Measurements from ENCODE around the gene CCDC192.

The CCDC192 gene

DNA sequence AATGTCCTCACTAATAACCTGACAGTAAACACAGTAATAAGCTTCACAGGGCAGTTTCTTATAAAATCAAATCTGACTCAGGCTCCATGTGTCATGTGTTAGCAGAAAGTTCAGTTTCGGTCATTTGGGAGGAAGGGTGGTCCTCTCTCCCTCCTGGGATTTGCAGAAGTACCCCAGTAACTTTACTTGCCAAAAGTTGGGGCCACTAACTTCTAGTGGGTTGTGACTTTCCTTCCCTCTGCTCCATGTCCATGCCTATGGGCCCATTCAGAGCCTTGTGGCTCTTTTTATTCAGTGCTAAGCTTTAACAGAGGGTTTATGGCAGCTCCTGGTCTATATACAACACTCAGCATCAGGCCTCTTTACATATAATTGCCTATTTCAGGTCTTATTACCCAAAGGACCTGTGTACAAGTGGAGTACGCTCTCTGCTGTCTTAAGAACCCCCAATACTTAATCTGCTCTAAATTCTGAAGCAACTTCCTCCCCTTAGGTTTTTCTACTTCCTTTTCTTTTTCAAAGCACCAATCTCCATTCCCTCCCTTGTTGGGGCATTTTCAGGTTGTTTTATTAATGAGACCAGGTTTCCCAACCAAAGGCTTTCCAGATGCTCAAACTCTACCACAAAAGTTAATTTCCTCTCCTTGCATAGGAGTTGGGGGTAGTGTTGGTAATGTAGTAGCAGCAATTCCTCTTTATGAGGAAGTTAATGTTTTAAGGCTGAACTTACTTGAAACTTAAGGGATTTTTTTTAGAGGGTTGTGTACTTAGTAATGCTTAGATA lies 107.7 kb downstream of the CCDC192 start:
- DNase-seq: peak in 3 of 4 experiments; percentile 6 to 45 (median 37)

GRCh38 chr5:127812570-127812969 lies 109.4 kb downstream of the CCDC192 start:
- no peak for DNase-seq

DNA sequence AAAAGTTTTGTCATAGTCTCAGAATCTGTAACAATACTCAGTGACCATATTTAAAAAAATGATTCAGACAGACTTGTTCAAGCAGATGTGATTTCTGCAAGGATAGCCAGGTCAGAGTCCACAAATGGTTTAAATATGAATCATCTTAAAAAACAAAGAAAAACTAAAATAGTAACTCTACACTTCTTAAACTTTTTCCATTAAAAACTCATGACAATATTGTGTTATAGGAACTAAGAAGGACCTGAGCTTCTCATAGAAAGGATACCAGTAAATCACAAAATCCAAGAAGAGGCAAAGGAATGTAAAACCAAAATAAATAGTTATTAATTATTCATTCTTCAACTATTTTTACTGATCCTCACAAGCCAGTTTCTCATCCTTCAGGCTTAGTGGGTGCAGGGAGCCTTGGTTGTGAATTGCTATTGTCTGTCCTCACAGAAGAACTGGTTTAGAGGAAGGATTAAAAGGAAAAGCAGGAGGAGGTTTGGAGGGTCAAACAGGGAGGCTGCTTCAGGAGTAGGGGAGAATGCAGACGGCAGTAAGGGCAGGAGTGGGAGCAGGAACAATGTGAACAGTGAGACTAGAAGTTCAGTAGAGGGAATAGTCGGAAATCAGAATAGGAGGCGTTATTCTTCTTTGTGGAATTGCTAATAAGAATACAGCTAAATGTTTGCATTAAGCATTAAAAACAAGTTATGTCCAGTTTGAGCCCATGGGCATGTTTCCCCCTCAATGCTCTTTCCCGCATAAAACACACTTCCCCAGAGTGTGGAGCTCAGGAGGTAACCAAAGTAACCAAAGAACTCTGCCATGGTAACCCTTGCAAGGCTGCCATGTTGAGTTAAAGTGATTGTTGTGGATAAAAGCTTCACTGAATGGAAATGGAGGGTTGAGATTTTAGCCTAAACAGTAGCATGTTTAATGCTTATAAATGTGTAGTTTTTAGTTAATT lies 110.7 kb downstream of the CCDC192 start:
- no peak for DNase-seq

DNA sequence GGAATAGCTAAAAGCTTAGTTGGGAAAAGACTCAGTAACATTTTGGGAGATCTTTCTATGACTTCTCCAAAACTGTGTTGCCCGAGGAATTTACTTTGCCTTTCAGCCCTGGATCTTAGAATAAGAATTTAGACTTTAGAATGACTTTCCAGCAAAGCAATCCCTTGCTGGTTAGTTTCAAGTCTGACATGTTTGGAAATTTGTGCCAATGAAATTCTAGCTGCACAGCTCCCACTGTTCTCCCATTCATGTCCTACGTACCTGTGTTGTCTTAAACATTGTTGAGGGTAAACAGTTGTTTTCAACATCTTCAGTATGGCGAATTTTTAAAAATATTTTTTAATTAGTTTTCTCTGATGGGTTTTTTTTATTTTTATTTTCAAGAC lies 111.4 kb downstream of the CCDC192 start:
- DNase-seq: no peak

DNA sequence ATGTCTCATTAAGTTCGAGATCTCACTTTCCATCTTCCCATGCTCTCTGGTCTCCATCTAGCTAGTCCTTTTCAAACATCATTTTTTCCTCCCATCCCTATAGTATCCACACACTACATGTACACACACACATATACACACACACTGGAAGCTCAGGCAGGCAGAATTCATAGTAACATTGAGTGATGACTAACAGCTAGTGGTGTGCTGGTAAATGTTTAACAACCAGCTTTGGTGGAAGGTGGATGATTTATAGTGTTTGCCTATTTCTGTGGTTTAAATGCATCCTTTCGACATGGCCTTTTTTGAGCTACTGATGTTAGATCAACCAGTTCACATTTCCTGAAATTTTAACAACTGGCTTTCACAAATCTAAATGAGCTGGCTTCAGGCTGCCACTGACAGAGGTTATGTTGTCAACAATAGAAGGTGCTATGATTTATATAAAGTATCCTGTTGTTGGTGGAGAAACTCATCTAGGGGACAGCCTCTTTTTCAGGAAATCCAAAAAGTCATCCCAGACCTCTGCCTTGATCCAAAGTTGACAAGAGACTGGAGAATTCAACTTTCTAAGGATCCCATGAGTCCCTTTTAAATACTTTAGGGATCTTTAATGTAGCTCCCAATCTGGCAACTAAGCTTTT lies 117.8 kb downstream of the CCDC192 start:
- DNase-seq: no peak

GRCh38 chr5:127821896-127822295 lies 118.7 kb downstream of the CCDC192 start:
- peak in 1 of 4 experiments; percentile 16 for DNase-seq

GRCh38 chr5:127824126-127824525 lies 120.9 kb downstream of the CCDC192 start:
- no peak for DNase-seq

GRCh38 chr5:127826011-127826410 lies 122.8 kb downstream of the CCDC192 start:
- no peak for DNase-seq

DNA sequence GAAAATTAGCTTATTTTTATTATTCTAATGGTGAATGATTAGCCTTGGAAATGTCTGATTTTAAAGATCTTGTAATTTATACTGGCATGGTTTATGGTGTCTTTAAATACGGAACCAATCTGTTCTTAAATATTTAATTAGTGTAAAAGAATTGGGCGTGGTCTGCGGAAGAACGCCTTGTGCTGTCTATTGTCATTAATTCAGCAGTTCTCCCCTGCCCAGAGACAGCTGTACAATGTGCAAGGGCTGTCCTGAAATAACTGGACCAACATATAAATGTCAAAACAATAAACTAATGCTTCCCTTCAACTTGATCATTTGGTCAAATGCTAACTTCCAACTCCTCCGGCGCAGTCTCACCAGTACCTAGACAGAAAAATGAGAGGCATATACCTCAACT lies 124.3 kb downstream of the CCDC192 start:
- no peak for DNase-seq

- no peak for DNase-seq
Measured at GRCh38 chr5:127830157-127830556, 127.0 kb downstream of the CCDC192 start.

DNA sequence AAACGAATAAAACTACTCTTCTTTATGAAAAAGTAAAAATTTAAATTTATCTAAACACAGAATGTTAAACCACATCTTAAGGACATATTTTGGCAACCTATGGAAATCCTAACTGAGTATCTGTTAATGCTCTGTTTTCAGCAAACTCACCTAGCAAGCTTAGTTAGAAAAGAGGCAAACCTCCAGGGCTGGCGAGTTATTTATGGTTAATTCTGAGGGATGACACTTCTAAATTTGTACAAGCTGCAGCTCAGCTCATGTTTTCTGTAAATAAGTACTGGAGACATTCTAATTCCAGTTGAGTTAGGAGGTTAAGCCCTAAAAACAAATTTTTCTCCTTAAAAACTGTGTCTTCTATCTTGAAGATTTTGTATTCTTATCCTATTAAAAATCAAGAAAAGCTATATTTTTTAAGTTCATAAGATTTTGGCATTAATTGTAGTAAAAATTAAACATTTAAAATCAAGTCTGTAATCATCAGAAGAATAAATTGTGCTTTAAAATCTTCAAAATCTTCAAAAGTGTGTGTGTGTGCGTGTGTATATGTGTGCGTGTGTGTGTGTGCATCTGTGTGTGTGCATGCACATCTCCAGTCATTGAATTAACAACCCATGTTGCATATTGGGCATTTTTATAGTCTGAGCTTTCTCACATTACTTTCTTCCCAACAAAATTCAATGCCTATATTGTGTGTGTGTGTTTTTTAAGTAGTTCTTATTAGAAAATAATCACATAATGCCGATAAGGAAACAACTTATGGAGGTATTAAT lies 127.8 kb downstream of the CCDC192 start:
- no peak for DNase-seq

- peak in 3 of 4 experiments; percentile 10 to 57 (median 46) for DNase-seq
Measured at GRCh38 chr5:127832067-127832466, 128.9 kb downstream of the CCDC192 start.

DNA sequence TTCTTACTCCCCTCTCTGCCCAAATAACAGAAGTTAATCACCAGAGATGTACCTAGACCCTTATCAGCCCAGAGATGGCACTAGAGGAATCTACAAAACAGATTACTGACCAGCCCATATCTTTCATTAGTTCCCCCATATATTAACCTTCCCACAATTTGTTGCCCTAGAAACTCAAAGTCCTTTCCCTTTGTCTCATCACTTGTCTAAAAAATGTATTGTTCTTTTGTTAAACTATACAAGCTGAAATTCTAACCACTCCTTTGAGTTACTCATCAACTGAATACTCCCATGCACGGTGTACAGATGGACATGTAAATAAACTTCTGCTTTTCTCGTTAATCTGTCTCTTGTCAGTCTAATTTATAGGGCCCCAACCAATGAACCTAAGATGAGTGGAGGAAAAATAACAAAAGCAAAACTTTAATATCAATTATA lies 130.9 kb downstream of the CCDC192 start:
- peak in 3 of 4 experiments; percentile 16 to 37 (median 17) for DNase-seq

- no peak for DNase-seq
Measured at GRCh38 chr5:127834554-127834953, 131.4 kb downstream of the CCDC192 start.

DNA sequence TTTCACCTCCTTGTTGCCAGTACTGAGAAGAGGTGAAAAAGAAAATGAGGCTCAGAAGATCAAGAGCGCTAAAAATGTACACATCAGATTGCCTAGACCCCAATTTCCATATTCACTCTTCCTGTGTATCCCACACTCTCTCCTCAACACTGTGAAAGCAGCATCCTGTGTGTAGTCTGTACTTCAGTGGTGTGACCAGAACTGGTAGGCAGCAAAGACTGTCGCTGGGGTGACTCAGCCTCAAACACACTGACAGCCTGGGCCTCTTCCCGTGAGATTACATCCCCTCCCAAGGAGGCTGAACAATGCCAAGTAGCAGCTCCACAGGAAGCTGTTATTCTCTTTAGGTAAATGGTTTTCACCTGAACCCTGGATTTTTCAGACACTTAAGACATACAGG lies 135.5 kb downstream of the CCDC192 start:
- peak; percentile 61 to 79 (median 72) for DNase-seq

GRCh38 chr5:127839072-127839471 lies 135.9 kb downstream of the CCDC192 start:
- peak in 2 of 4 experiments; percentile 61 to 63 for DNase-seq

DNA sequence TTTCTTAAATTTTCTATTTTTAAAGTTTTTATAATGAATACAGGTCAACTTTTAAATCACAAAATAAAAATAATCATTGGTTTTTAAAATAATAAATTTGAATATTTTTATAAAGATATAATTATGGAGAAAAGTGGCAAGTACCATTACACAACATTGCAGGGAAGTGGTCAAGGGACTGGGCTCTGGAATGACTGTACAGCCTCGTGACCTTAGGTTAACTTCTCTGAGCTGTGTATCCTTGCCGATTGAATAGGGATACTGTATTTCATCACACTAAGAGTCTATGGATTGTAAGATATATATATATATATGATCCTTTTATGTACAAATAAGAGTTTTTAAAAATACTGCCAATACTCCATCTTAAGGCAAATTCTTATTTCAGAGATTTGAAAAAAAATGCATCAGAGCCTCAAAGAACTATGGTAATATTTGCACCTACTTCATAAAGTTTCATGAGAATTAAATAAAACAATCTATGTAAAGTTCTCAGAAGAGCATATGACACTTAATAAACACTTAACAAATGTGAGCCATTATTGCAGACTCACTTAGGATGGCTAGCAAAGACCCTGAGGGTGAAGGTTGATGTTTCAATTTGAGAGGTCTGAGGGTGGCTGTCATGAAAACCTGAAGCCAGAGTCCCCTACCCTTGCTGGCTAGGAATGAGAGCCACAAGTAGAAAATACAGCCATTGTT lies 136.5 kb downstream of the CCDC192 start:
- peak; percentile 72 to 87 (median 78) for DNase-seq

DNA sequence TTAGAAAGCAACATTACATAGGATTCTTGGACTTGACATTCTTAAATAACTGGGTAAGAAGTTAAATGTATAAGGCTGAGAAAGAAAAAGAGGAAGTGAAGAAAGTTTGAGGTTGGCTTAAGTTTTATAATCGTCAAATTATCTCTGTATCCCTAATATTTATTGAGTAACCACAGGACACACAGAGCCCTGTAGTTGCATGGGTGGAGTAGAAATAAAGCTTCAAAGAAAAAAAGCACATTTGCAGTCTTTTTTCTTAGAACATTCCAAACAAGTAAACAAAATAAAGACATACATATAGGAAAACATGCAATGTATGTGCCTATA lies 137.0 kb downstream of the CCDC192 start:
- DNase-seq: peak in 3 of 4 experiments; percentile 15 to 72 (median 65)

DNA sequence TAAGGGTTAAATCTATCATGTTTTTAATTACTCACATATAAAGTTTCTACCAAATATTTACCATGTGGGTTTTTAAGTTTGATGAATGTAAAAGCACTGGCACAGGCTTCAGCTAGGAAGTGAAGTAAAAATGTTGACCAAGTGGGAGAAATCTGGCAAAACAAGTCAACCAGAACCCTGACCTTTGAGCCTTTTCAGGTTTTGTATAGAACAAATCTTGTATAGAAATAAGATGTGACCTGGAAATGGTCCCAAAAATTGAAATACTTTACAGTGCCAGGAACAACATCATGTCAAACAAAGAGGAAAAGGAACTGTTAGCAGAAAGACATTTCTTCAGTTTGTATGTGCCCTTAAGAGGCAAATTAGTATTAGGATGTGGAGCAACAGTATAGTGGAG lies 137.6 kb downstream of the CCDC192 start:
- no peak for DNase-seq

DNA sequence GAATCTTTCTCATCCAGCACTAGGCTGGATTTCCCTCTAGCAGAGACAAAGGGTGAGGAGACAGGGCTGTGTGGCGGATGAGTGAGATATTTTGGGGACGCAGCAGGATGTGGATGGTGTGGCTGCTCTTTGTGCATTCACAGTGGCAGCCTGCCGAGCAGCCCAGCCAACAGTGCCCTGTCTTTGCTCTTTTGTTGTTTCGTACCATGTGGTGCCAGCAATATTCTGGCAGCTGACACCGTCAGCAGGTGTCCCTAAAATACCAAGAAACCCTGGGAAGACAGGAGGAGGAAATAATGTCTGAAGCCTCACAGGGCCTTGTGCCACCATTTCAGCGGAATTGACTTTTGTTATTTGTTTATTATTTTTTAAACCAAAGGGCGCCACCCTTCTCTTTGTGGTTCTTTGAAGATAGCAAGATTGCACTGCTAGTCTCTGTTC lies 141.4 kb downstream of the CCDC192 start:
- no peak for DNase-seq

- DNase-seq: no peak
Measured at GRCh38 chr5:127846884-127847283, 143.7 kb downstream of the CCDC192 start.
